ENCODE data around the gene ADAM12.

- TF ChIP-seq GLIS3 (CRISPR knock-in tag; IDR thresholded peaks at IDR 0.05) (no peak), ZC3H10 (CRISPR knock-in tag; IDR thresholded peaks at IDR 0.05) (no peak), CREB5 (CRISPR knock-in tag; IDR thresholded peaks at IDR 0.05; ENCODE audit: low read depth) (no peak), ZNF8 (CRISPR knock-in tag; IDR thresholded peaks at IDR 0.05) (no peak), ZFP3 (CRISPR knock-in tag; IDR thresholded peaks at IDR 0.05) (no peak), ZFP30 (CRISPR knock-in tag; IDR thresholded peaks at IDR 0.05) (no peak), CSDC2 (CRISPR knock-in tag; IDR thresholded peaks at IDR 0.05) (no peak), OSR1 (CRISPR knock-in tag; IDR thresholded peaks at IDR 0.05) (no peak), PPARA (CRISPR knock-in tag; IDR thresholded peaks at IDR 0.05; ENCODE audit: borderline replicate concordance) (no peak), ESRRG (CRISPR knock-in tag; IDR thresholded peaks at IDR 0.05) (no peak), TCF4 (CRISPR knock-in tag; IDR thresholded peaks at IDR 0.05; ENCODE audit: borderline replicate concordance) (no peak)
- TF ChIP-seq, protein P1, sequence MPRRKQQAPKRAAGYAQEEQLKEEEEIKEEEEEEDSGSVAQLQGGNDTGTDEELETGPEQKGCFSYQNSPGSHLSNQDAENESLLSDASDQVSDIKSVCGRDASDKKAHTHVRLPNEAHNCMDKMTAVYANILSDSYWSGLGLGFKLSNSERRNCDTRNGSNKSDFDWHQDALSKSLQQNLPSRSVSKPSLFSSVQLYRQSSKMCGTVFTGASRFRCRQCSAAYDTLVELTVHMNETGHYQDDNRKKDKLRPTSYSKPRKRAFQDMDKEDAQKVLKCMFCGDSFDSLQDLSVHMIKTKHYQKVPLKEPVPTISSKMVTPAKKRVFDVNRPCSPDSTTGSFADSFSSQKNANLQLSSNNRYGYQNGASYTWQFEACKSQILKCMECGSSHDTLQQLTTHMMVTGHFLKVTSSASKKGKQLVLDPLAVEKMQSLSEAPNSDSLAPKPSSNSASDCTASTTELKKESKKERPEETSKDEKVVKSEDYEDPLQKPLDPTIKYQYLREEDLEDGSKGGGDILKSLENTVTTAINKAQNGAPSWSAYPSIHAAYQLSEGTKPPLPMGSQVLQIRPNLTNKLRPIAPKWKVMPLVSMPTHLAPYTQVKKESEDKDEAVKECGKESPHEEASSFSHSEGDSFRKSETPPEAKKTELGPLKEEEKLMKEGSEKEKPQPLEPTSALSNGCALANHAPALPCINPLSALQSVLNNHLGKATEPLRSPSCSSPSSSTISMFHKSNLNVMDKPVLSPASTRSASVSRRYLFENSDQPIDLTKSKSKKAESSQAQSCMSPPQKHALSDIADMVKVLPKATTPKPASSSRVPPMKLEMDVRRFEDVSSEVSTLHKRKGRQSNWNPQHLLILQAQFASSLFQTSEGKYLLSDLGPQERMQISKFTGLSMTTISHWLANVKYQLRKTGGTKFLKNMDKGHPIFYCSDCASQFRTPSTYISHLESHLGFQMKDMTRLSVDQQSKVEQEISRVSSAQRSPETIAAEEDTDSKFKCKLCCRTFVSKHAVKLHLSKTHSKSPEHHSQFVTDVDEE (CRISPR knock-in tag; IDR thresholded peaks at IDR 0.05) = no peak
Observed at GRCh38 chr10:126011995-126012394, 376.3 kb downstream of the ADAM12 start.
